ENCODE measurements around the gene DOK3.
A peak's percentile ranks its signal among the peaks of the same experiment; 100 is the strongest.

DOK3 gene

DNA sequence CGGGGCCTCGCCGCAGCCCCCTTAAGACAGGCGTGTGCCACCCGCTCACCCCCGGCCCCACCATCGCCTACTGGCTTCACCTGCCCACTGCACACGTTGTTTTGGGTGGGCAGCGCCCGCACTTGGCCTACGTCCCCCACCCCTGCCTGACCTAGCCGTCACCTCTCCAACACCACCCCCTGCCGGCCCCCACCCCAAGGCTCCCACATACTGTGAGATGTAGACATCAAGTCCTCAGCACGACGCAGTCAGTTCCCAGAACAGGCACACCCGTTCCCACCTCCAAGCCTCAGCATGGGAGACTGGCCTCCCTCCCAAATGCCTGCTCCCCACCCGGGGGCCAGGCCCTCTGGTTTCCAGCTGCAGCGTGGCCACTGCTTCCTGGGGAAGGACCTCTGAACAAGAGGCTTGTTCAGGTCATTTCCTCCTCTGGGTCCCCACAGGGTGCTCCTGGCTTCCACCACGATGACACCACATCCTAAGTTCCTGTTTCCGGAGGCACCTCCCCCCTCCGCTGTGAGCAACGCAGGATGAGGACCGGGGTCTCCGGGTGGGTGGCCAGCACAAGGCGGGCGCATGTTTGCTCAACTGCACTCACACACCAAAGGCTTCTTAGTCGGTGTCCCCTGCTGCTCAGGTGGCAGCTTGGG, 47.5 kb downstream of the DOK3 start:
- no peak overlapping the region for H3K4me3 ChIP-seq (ENCODE audit: low read length)
- no peak for DNase-seq (ENCODE audit: low read depth)
- TF ChIP-seq CTCF (conservative IDR thresholded peaks at IDR 0.05; ENCODE audit: low read depth, low read length), result no peak

DNA sequence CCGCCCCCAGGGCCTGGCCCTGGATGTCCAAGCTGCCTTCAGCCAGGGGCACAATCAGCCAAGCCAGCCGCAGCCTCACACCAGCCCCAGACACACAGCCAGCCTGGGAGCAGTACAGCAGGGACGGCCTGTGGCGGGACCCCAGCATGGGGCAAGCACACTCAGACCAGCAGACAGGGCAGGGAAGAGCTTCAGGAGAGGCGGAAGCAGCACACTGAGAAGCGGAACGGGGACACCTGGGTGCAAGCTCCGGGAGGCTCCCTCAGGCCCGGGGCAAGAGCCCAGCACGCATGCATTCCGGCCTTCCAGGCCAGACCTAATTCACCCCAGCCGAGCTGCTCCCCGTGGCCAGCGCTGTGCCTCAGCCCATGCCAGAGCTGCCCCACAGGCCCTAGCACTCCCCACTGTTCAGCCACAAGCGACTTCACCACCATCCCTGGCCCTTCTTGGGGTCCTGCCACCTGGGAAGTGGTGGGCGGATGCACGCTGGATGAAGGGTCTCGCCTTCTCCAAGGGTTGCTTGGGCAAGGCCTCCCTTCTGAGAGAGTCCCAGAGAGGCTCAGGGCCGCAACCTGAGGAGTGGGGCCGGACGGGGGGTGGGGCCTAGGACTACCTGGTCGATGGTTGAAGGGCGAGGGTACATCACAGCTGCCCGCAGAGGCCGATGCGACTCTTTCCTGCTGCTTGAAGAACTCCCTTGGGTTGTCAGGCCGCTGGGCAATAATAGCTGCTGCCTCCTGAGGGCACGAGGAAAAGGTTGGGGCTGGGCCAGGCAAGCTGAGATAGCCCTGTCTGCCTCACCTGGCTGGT, 49.6 kb downstream of the DOK3 start:
- no peak for DNase-seq (ENCODE audit: low read depth)
- TF ChIP-seq CTCF (conservative IDR thresholded peaks at IDR 0.05; ENCODE audit: low read depth, low read length), result no peak
- H3K4me3 ChIP-seq (ENCODE audit: low read length), result no peak overlapping the region

GRCh38 chr5:177459357-177459756, 50.3 kb downstream of the DOK3 start:
- no peak for DNase-seq (ENCODE audit: low read depth)
- no peak for TF ChIP-seq CTCF (conservative IDR thresholded peaks at IDR 0.05; ENCODE audit: low read depth, low read length)
- no peak overlapping the region for H3K4me3 ChIP-seq (ENCODE audit: low read length)

DNA sequence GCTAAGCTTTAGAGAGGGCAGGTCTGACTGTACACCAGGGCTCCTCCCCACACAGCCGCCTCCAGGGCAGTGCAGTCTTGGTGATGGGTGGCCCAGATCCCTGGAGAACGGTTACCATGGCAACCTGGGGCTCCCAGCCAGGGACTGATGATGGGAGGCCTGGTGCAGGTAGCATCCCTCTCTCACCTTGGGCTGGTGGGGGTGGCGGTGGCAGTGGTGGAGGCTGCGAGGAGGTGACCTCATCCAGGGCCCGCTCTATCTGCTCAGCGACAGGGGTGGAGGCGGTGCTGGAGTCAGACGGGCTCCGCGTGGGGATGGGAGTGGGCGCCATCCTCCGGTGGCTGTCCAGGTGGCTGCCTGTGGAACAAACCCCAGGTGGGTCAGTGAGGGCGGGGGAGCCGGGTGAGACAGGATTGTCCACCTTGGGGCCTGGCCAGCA, 50.7 kb downstream of the DOK3 start:
- H3K4me3 ChIP-seq (ENCODE audit: low read length), result no peak overlapping the region
- TF ChIP-seq CTCF (conservative IDR thresholded peaks at IDR 0.05; ENCODE audit: low read depth, low read length), result no peak
- DNase-seq (ENCODE audit: low read depth), result no peak

DNA sequence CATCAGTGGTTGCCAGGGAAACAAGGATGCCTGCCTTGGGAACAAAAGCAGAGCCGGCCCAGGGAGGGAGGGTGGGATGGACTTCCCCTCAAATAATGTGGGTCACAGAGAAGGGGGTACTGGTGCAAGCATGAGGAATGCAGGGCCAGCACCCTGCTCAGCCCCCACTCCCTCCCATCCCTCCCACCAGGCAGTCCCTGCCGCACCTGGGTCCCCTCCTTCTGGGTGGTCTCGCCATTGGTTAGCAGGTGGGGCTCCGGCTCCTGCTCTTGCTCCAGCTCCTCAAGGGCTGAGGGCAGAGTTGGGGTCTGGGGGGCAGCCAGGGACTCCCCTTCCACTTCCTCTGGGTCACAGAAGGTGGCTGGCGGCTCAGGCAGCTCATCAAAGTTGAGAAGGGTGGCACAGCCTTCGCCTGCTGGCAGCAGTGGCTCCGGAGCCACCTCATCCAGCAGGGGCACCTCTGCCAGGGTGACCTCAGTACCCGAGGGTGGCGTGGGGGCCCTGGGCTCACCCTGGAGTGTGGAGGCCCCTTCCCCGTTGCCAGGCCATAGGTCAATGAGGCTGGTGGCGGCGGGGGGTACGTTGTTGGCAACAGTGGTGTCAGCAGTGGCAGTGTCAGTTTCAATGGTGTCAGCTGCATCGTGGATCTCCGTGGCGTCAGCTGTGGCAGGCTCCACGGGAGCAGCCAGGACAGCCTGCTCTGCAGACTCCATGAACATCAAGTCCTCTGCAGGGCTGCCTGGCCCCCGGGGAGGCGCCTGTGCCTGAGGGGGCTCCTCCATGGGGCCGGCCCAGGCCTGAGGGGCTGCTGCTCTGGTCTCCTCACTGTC, 51.6 kb downstream of the DOK3 start:
- TF ChIP-seq CTCF (conservative IDR thresholded peaks at IDR 0.05; ENCODE audit: low read depth, low read length), result no peak
- no peak overlapping the region for H3K4me3 ChIP-seq (ENCODE audit: low read length)
- no peak for DNase-seq (ENCODE audit: low read depth)

GRCh38 chr5:177456976-177457851, 52.4 kb downstream of the DOK3 start:
- DNase-seq (ENCODE audit: low read depth), result peak; percentile 95
- H3K4me3 ChIP-seq (ENCODE audit: low read length), result no peak overlapping the region
- TF ChIP-seq CTCF (conservative IDR thresholded peaks at IDR 0.05; ENCODE audit: low read depth, low read length), result peak; percentile 67
